Stimulated activated CD8-positive, alpha-beta memory T cell treated with anti-CD3 and anti-CD28 coated beads, Interleukin-7, amount 100 ng/mL, for 24 hours (primary cell): ENCODE measurements around the gene NUP188.
"Not testable (repeated sequence)": the region's sequence is repeated elsewhere in the genome, so short reads cannot be mapped to it uniquely, and the experiment has no call there.

Experiments
- DNase-seq: peaks from one replicate; pipeline ENCODE4 v3.0.0-alpha.2; 2020; ENCODE audit warnings: low read depth

Gene NUP188

GRCh38 chr9:128943832-128944620 lies 3.5 kb upstream of the NUP188 start:
- DNase-seq: no peak

- DNase-seq: not testable (repeated sequence)
Measured at GRCh38 chr9:128944966-128945365, 2.5 kb upstream of the NUP188 start.

- DNase-seq: no peak
Measured at GRCh38 chr9:128945798-128946501, 1.5 kb upstream of the NUP188 start.

GRCh38 chr9:128946571-128947276 lies 775 bp upstream of the NUP188 start:
- DNase-seq: no peak

GRCh38 chr9:128947277-128947526 lies 297 bp upstream of the NUP188 start:
- DNase-seq: no peak

- DNase-seq: not testable (repeated sequence)
Measured at GRCh38 chr9:128961403-128961802, 13.9 kb downstream of the NUP188 start.

GRCh38 chr9:128969491-128969890 lies 22.0 kb downstream of the NUP188 start:
- DNase-seq: no peak

- no peak for DNase-seq
Measured at GRCh38 chr9:128972956-128973355, 25.5 kb downstream of the NUP188 start.

GRCh38 chr9:128979111-128979510 lies 31.6 kb downstream of the NUP188 start:
- no peak for DNase-seq

- DNase-seq: no peak
Measured at GRCh38 chr9:128983536-128983935, 36.0 kb downstream of the NUP188 start.

GRCh38 chr9:128986671-128987070 lies 39.2 kb downstream of the NUP188 start:
- DNase-seq: no peak

GRCh38 chr9:128987805-128988204 lies 40.3 kb downstream of the NUP188 start:
- DNase-seq: no peak

GRCh38 chr9:128992995-128993394 lies 45.5 kb downstream of the NUP188 start:
- DNase-seq: no peak

GRCh38 chr9:128995791-128996190 lies 48.3 kb downstream of the NUP188 start:
- no peak for DNase-seq

- DNase-seq: no peak
Measured at GRCh38 chr9:128998462-128998861, 51.0 kb downstream of the NUP188 start.

- no peak for DNase-seq
Measured at GRCh38 chr9:128999581-129000206, 52.2 kb downstream of the NUP188 start.

- DNase-seq: no peak
Measured at GRCh38 chr9:129001504-129002325, 54.2 kb downstream of the NUP188 start.

GRCh38 chr9:129002992-129003391 lies 55.5 kb downstream of the NUP188 start:
- DNase-seq: no peak

GRCh38 chr9:129004173-129004572 lies 56.7 kb downstream of the NUP188 start:
- not testable (repeated sequence) for DNase-seq

- no peak for DNase-seq
Measured at GRCh38 chr9:129005336-129005997, 58.0 kb downstream of the NUP188 start.

- DNase-seq: no peak
Measured at GRCh38 chr9:129006328-129007034, 59.0 kb downstream of the NUP188 start.
